Smooth muscle cell (in vitro differentiated cells): ENCODE results near the gene CCDC184. TPM values are rescaled to one million over a fixed set of nuclear protein-coding genes. Genes with fewer than 3 reads are reported as not detected.
A peak's percentile ranks its signal among the peaks of the same experiment; 100 is the strongest.
"Not testable (repeated sequence)": the region's sequence is repeated elsewhere in the genome, so short reads cannot be mapped to it uniquely, and the experiment has no call there.

Experiments
- DNase-seq: peaks from one replicate; lab custom pipeline; 2025; ENCODE audit not compliant: unreplicated experiment; lab: John Stamatoyannopoulos, UW
- H2AFZ ChIP-seq: fragments of 200-600 bp; sonication (generic); 2 replicates; pipeline ENCODE4 v1.6.0; 2016; ENCODE audit warnings: antibody characterized with exemption, low read depth, mild to moderate bottlenecking
- H3F3A ChIP-seq: fragments of 200-600 bp; sonication (generic); 2 replicates; pipeline ENCODE4 v1.6.0; 2017; ENCODE audit warnings: antibody characterized with exemption, low read depth
- H3K27ac ChIP-seq: fragments of 200-600 bp; sonication (generic); 2 replicates; pipeline ENCODE4 v1.5.1; 2016; ENCODE audit warnings: low read depth, mild to moderate bottlenecking
- H3K27me3 ChIP-seq: fragments of 200-600 bp; sonication (generic); 2 replicates; pipeline ENCODE4 v1.6.1; 2016; ENCODE audit warnings: low read depth, mild to moderate bottlenecking
- H3K36me3 ChIP-seq: fragments of 200-600 bp; sonication (generic); 2 replicates; pipeline ENCODE4 v1.5.1; 2016; ENCODE audit warnings: low read depth
- H3K4me1 ChIP-seq: fragments of 200-600 bp; sonication (generic); 2 replicates; pipeline ENCODE4 v1.5.1; 2016; ENCODE audit warnings: low read depth
- H3K4me2 ChIP-seq: fragments of 200-600 bp; sonication (generic); 2 replicates; pipeline ENCODE4 v1.6.0; 2016; ENCODE audit warnings: mild to moderate bottlenecking
- H3K4me3 ChIP-seq: fragments of 200-600 bp; sonication (generic); 2 replicates; pipeline ENCODE4 v1.5.1; 2016; ENCODE audit warnings: mild to moderate bottlenecking
- H3K79me2 ChIP-seq: fragments of 200-600 bp; sonication (generic); 2 replicates; pipeline ENCODE4 v1.6.0; 2016; ENCODE audit warnings: low read depth, mild to moderate bottlenecking
- H3K9ac ChIP-seq: fragments of 200-600 bp; sonication (generic); 2 replicates; pipeline ENCODE4 v1.6.0; 2016; ENCODE audit warnings: low read depth
- H3K9me3 ChIP-seq: fragments of 200-600 bp; sonication (generic); replicated peaks from 2 replicates; pipeline ENCODE4 v1.5.1; 2016; ENCODE audit warnings: low read depth
- H4K20me1 ChIP-seq: fragments of 200-600 bp; sonication (generic); 2 replicates; pipeline ENCODE4 v1.6.0; 2016; ENCODE audit warnings: low read depth
- CTCF ChIP-seq: fragments of 200-600 bp; sonication (generic); IDR thresholded peaks from 2 replicates; pipeline ENCODE4 v1.5.1; 2017; ENCODE audit warnings: borderline replicate concordance, mild to moderate bottlenecking, antibody characterized with exemption; ENCODE audit not compliant: insufficient read depth, poor library complexity, severe bottlenecking
- WGBS: methylation state at CpG from one replicate; pipeline ENCODE4 v1.1.7; 2016; ENCODE audit warnings: low lambda C conversion rate; 5-methylcytosine and 5-hydroxymethylcytosine counted together
- polyA plus RNA-seq: library from polyadenylated mRNA; unstranded; fragments of >200 nt; fragmentation: Nextera tagmentation; extraction: Ambion mirVana; gene quantifications from 2 replicates; pipeline ENCODE4 v1.2.1, GENCODE V29; 2016
- total RNA-seq: library from RNA; depleted of rRNA; stranded (reverse); fragments of >200 nt; gene quantifications from 2 replicates; pipeline ENCODE4 v1.2.3, GENCODE V29; 2014

CCDC184 gene
- total and polyA plus RNA-seq, 2 experiments from 2014 or later, result 23.7 to 74.1 TPM

- H3K9ac ChIP-seq, result no peak overlapping the region
- no peaks in the 10 kb centered on the region for H3K4me1 ChIP-seq
- H4K20me1 ChIP-seq, result no peaks in the 10 kb centered on the region
- H3K27me3 ChIP-seq, result no peaks in the 10 kb centered on the region
- no peak overlapping the region for H3K4me3 ChIP-seq
- H3K27ac ChIP-seq, result no peak overlapping the region
- DNase-seq, result no peak
- no peaks in the 10 kb centered on the region for H3F3A ChIP-seq
- no peaks in the 10 kb centered on the region for H3K79me2 ChIP-seq
- no peak overlapping the region for H2AFZ ChIP-seq
- TF ChIP-seq CTCF, result no peak
- no peaks in the 10 kb centered on the region for H3K36me3 ChIP-seq
- no peaks in the 10 kb centered on the region for H3K9me3 ChIP-seq
- H3K4me2 ChIP-seq, result peak overlapping the region; percentile 6
Measured at GRCh38 chr12:48216785-48217184, 33.3 kb downstream of the CCDC184 start.

GRCh38 chr12:48219631-48220030 is 36.2 kb downstream of the CCDC184 start:
- H3K9me3 ChIP-seq, result no peaks in the 10 kb centered on the region
- no peaks in the 10 kb centered on the region for H4K20me1 ChIP-seq
- 91% methylated on average over 1 of the region's 1 CpG for WGBS
- no peaks in the 10 kb centered on the region for H3K4me1 ChIP-seq
- no peaks in the 10 kb centered on the region for H3K79me2 ChIP-seq
- DNase-seq, result no peak
- H3F3A ChIP-seq, result no peaks in the 10 kb centered on the region
- no peaks in the 10 kb centered on the region for H3K36me3 ChIP-seq
- H3K4me2 ChIP-seq, result no peak overlapping the region
- no peaks in the 10 kb centered on the region for H3K27me3 ChIP-seq
- no peak overlapping the region for H2AFZ ChIP-seq
- H3K9ac ChIP-seq, result no peak overlapping the region
- no peak overlapping the region for H3K4me3 ChIP-seq
- H3K27ac ChIP-seq, result no peak overlapping the region
- no peak for TF ChIP-seq CTCF

- H3K9ac ChIP-seq, result no peak overlapping the region
- H3K4me1 ChIP-seq, result no peaks in the 10 kb centered on the region
- no peaks in the 10 kb centered on the region for H3K9me3 ChIP-seq
- H4K20me1 ChIP-seq, result no peaks in the 10 kb centered on the region
- no peaks in the 10 kb centered on the region for H3F3A ChIP-seq
- no peak overlapping the region for H3K27ac ChIP-seq
- 95% methylated on average over 1 of the region's 1 CpG for WGBS
- no peak for DNase-seq
- no peak overlapping the region for H3K4me3 ChIP-seq
- no peak overlapping the region for H3K4me2 ChIP-seq
- no peaks in the 10 kb centered on the region for H3K36me3 ChIP-seq
- no peaks in the 10 kb centered on the region for H3K27me3 ChIP-seq
- no peaks in the 10 kb centered on the region for H3K79me2 ChIP-seq
- H2AFZ ChIP-seq, result no peak overlapping the region
- no peak for TF ChIP-seq CTCF
Measured at GRCh38 chr12:48220701-48221100, 37.3 kb downstream of the CCDC184 start.

GRCh38 chr12:48221645-48222044 is 38.2 kb downstream of the CCDC184 start:
- H3K27me3 ChIP-seq, result no peaks in the 10 kb centered on the region
- H3K4me3 ChIP-seq, result no peak overlapping the region
- H2AFZ ChIP-seq, result no peak overlapping the region
- no peak for TF ChIP-seq CTCF
- no peaks in the 10 kb centered on the region for H3K79me2 ChIP-seq
- DNase-seq, result no peak
- no peak overlapping the region for H3K27ac ChIP-seq
- H3K9me3 ChIP-seq, result no peaks in the 10 kb centered on the region
- H3K36me3 ChIP-seq, result no peaks in the 10 kb centered on the region
- no peak overlapping the region for H3K4me2 ChIP-seq
- no peak overlapping the region for H3K9ac ChIP-seq
- H4K20me1 ChIP-seq, result no peaks in the 10 kb centered on the region
- no peaks in the 10 kb centered on the region for H3K4me1 ChIP-seq
- no peaks in the 10 kb centered on the region for H3F3A ChIP-seq
- 56% methylated on average over 1 of the region's 2 CpGs for WGBS

- WGBS, result 85% methylated on average over 3 of the region's 3 CpGs
- not testable (repeated sequence) for H3K4me1 ChIP-seq, H3K4me3 ChIP-seq, H3K27me3 ChIP-seq, H3K79me2 ChIP-seq, H3F3A ChIP-seq, H3K4me2 ChIP-seq, H4K20me1 ChIP-seq, H2AFZ ChIP-seq, DNase-seq, H3K9ac ChIP-seq, H3K9me3 ChIP-seq, H3K36me3 ChIP-seq, H3K27ac ChIP-seq
Measured at GRCh38 chr12:48224533-48224932, 41.1 kb downstream of the CCDC184 start.
